Activated CD4-positive, alpha-beta T cell treated with anti-CD3 and anti-CD28 coated beads, Interleukin-2, amount 50 U/mL, for 4 hours (primary cell): ENCODE data around the gene EFR3B.
"Not testable (repeated sequence)": the region's sequence is repeated elsewhere in the genome, so short reads cannot be mapped to it uniquely, and the experiment has no call there.

Experiments
- DNase-seq, 2 experiments: peaks; one replicate each; pipeline ENCODE4 v3.0.0-alpha.2; 2020

The EFR3B gene

GRCh38 chr2:25115249-25115883 is 73.5 kb downstream of the EFR3B start:
- DNase-seq, result no peak

DNA sequence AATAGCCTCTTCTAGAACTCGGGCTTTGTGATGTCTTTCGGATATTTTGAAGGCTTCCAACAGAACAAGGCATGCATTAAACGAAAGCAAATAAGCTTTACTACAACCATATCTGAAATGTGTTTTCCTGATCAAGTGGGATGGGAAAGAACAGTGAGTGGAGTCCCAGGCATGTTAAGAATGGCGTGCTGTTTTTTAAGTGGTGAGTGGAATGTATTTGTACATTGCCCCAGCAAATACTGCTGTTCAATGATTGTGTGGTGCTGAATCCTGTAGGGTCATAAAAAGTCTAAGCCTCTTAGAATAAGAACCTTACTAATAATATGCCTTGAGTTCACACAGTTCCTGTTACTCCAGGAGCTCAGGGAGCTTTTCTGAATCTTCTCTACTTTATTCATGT is 74.0 kb downstream of the EFR3B start:
- DNase-seq, result no peak

- no peak for DNase-seq
Measured at GRCh38 chr2:25116956-25117355, 75.1 kb downstream of the EFR3B start.

DNA sequence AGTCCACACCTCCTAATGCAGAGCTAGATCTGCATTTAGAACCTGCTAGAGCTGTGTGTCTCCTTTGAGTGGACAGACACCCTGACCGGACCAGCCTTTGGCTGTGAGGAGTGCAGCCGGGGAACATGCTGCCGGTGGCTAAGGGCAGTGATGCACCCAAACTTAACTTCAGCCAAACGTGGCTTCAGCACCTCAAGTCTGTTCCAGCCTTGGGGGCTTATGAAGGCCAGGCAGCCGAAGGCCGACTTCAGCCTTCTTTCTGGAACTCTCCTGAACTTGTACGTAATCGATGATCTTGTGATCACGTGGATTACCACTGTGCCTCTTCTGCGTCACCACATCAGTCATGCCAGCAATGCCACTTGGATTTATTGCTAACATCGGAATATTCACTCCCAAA is 77.4 kb downstream of the EFR3B start:
- no peak for DNase-seq

GRCh38 chr2:25122367-25122766 is 80.5 kb downstream of the EFR3B start:
- no peak for DNase-seq

GRCh38 chr2:25123682-25124081 is 81.8 kb downstream of the EFR3B start:
- no peak for DNase-seq

GRCh38 chr2:25125189-25125588 is 83.3 kb downstream of the EFR3B start:
- DNase-seq, result no peak

- DNase-seq, result no peak
Measured at GRCh38 chr2:25125976-25126375, 84.1 kb downstream of the EFR3B start.

GRCh38 chr2:25127071-25127470 is 85.2 kb downstream of the EFR3B start:
- DNase-seq, result not testable (repeated sequence)

DNA sequence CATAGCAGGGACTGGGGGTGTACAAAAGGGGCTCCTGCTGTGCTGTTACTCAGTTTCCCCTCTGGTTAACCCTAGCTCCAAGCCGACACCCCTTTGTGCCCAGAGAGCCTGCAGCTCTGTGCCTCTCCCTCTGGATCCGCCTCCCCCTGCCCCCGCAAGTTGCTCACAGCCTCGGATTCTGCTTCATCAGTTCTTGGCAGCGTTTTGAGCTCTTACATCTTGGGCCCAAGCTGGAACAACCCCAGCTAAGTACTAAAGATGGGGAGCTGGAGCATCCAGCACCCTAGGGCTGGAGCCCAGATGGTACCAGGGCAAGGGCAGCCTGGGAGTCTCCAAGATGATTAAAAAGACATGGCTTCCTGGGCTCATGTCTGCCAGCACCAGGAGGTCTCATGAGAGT is 85.8 kb downstream of the EFR3B start:
- DNase-seq, result no peak

GRCh38 chr2:25129901-25130520 is 88.1 kb downstream of the EFR3B start:
- DNase-seq, result no peak

- DNase-seq, result no peak
Measured at GRCh38 chr2:25131253-25131566, 89.3 kb downstream of the EFR3B start.

GRCh38 chr2:25131567-25132298 is 89.9 kb downstream of the EFR3B start:
- DNase-seq, result no peak

DNA sequence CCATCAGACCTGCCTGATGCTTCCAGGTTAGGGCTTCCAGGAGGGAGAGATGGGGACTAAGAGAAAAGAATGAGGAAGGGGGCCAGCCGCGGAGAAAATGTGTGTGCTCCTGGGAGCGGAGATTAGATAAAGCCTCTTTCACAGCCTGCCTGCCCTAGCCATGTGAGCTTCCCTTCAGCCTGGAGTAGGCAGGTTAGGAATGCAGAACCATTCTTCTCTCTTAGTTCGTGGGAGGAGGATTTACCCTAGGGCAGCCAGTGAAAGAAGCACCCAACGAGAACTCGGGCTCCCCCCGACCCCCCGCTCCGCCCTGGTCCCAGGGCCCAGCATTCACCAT is 90.4 kb downstream of the EFR3B start:
- DNase-seq, result no peak

DNA sequence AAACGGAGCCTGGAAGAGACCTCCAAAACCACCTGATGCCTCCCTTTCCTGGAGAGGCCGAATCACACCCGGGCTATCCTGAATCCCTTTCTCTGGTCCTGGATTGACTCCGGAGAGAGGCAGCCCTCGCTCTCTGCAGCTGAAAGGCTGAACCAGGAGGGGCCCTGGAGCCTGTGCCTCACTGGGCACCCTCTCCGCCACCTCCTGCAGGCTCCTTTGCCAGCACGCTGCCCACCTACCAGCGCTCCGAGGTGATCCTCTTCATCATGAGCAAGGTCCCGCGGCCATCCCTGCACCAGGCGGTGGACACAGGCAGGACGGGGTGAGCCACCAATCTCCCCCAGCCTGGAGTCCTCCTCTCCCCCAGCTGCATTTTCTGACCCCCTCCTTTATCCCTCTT is 90.8 kb downstream of the EFR3B start:
- DNase-seq, result no peak

- not testable (repeated sequence) for DNase-seq
Measured at GRCh38 chr2:25140535-25140934, 98.7 kb downstream of the EFR3B start.

DNA sequence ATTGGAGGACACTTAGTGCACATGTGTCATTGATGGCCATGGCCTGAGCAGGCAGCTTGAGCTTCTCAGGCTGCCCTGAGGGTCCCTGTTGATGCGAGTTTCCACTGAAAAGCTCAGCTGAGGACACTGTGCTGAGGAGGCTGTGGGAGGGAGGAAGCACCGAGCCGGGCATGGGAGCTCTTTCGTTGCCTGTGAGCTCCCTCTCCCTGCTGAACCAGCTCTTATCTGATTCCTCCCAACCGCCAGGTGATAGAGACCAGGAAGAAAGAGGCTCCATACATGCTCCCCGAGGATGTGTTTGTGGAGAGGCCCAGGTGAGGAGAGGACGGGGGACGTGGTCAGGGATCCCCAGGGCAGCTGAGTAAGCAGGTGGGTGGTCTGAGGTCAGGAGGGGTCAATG is 99.2 kb downstream of the EFR3B start:
- no peak for DNase-seq

DNA sequence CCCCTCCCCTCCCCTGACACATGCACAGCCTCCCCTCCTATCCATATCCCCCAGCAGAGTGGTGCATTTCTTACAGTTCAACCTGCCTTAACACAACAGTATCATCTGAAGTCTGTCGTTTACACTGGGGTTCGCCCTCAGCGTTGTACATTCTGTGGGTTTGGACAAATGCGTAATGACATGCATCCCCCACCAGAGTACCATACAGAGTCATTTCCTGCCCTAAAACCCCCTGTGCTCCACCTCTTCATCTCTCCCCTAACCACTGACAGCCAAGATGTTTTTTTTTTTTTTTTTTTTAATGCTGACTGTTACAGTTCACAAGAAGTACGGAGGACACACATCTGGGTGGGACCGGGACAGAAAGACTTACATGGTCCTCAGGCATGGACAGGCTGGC is 103.9 kb downstream of the EFR3B start:
- DNase-seq, result no peak

GRCh38 chr2:25146896-25147295 is 105.0 kb downstream of the EFR3B start:
- DNase-seq, result no peak

DNA sequence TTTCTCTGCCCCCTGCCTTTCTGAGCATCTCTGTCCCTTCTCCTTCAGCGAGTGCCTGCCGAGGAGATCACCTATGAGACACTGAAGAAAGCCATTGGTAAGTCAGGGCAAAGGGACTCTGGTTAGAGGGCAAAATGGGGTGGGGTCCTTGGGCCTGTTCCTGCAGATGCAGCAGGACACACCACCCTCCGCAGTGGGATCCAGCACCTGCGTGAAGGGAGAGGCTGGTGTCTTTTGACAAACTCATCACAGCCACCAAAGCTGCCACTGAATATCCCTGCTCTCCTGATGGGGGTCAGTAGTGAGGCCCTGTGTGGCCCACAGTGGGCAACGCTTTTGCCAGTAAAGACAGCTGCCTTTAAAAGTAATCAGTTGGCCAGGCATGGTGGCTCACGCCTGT is 107.8 kb downstream of the EFR3B start:
- no peak for DNase-seq

DNA sequence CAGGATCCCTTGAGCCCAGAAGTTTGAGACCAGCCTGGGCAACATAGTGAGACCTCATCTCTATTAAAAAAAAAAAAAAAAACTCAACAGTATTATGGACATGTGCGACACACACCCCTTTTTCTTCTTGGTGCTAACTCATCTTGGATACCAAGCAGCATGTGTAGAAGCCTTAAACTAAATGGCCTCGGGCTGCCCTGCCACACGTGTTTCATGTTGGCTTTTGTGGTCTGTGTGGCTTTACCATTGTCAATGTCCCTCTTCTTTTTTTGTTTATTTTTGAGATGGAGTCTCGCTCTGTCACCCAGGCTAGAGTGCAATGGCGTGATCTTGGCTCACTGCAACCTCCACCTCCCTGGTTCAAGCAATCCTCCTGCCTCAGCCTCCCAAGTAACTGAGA is 109.1 kb downstream of the EFR3B start:
- DNase-seq, result not testable (repeated sequence)

GRCh38 chr2:25151718-25152117 is 109.8 kb downstream of the EFR3B start:
- no peak for DNase-seq

DNA sequence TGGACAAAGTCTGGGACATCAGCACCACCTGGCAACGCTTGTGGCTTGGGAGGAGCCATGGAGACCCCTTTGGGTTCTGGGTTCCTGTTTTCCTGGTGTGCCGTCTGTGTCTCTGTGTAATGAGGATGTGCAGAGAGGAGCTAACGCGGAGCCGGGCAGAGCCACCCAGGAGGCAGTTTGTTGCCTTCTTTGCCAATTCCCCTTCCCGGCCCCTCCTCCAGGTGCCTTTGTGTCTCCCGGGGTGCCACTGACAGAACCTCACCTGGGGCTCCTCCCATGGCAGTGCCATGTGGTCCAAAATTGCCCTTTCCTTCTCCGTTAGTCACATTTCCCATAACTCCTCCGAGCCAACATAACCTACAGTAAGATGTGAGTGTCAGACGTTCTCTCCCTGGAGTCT is 113.5 kb downstream of the EFR3B start:
- no peak for DNase-seq

DNA sequence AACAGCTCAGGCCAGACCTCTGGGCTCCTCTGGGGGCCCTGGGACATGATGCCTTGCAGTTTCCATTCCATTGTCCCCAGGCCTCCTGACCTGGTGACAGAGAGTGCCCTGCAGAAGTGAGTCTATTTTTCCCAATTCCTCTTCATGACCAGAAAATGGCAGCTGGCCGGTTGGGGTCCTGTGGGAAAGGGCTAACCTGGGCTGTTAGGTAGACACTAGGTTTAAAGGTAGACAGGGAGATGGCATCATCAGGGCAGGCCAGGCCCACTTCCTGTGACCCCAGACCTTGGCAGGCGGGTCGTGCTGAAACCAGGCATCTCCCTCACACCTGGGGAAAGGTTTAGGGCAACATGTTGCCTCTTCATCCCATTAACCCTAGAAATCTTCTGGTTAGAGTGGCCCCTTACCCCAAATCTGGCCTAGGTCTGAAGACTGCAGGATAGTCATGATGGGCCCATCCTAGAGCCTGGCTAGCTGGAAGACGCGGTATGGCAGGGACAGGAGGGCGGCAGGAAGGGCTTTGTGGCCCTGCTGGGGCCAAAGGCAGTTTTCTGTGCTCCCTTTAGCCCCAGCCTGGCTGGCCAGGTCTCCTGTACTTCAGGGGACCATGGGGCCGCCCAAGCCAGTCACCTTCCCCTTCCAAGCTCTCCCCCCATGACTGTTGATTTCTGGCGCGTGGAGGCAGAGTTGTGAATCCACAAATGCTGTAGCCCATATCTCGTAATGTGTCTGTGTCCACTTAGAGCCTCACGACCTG is 116.4 kb downstream of the EFR3B start:
- DNase-seq, result no peak
